Transverse colon (tissue), 4 donors: ENCODE data around the gene GABRB2. TPM values are rescaled to one million over a fixed set of nuclear protein-coding genes. Genes with fewer than 3 reads are reported as not detected.
"Not testable (repeated sequence)": the region's sequence is repeated elsewhere in the genome, so short reads cannot be mapped to it uniquely, and the experiment has no call there.

Experiments used
- DNase-seq: peaks from one replicate; pipeline ENCODE4 v3.0.0-alpha.2; 2019
- H3K27ac ChIP-seq, 4 donors: fragments of 200-600 bp; sonication (generic); 2 replicates each; pipeline ENCODE4 v1.5.1; 2016 to 2018; ENCODE audit warnings: inconsistent platforms in 4 of 4
- H3K27me3 ChIP-seq: fragments of 200-600 bp; sonication (generic); 2 replicates; pipeline ENCODE4 v1.5.1; 2017; ENCODE audit warnings: inconsistent platforms
- H3K36me3 ChIP-seq, 4 donors: fragments of 200-600 bp; sonication (generic); 2 replicates each; pipeline ENCODE4 v1.5.1; 2017 to 2019; ENCODE audit warnings: inconsistent platforms in 4 of 4
- H3K4me1 ChIP-seq, 4 donors: fragments of 200-600 bp; sonication (generic); 2 replicates each; pipeline ENCODE4 v1.5.1; 2017 to 2020; ENCODE audit warnings: inconsistent platforms in 4 of 4
- H3K4me3 ChIP-seq, 4 donors: fragments of 200-600 bp; sonication (generic); 1 replicate in 1 of 4; 2 replicates in 3 of 4; pipeline versions ENCODE4 v1.5.1 to v1.6.1; 2017 to 2019; ENCODE audit warnings: inconsistent platforms in 4 of 4
- H3K9me3 ChIP-seq, 2 donors: fragments of 200-600 bp; sonication (generic); 2 replicates each; pipeline ENCODE4 v1.5.1; 2017 to 2019; ENCODE audit warnings: inconsistent platforms in 2 of 2
- CTCF ChIP-seq, 5 experiments: fragments of 200-600 bp in 3 of 5; fragments of 450-650 bp in 2 of 5; sonication (generic) in 3 of 5; IDR thresholded peaks; 1 replicate in 2 of 5; 2 replicates in 3 of 5; pipeline ENCODE4 v1.5.1; 2016 to 2017; ENCODE audit warnings: antibody characterized with exemption in 5 of 5, inconsistent platforms in 3 of 5, mild to moderate bottlenecking in 2 of 5, moderate library complexity in 1 of 5
- EP300 ChIP-seq: sonication (generic); formaldehyde crosslinking; IDR thresholded peaks from one replicate; pipeline ENCODE4 v1.6.1; 2017; ENCODE audit warnings: antibody characterized with exemption, low read depth
- POLR2A ChIP-seq: fragments of 450-650 bp; IDR thresholded peaks from one replicate; pipeline ENCODE4 v1.6.1; 2016; ENCODE audit warnings: antibody characterized with exemption, mild to moderate bottlenecking, moderate library complexity
- POLR2AphosphoS5 ChIP-seq, 3 donors: sonication (generic); formaldehyde crosslinking; IDR thresholded peaks; one replicate each; pipeline ENCODE4 v1.6.1; 2016; ENCODE audit warnings: antibody characterized with exemption in 3 of 3
- WGBS, 2 donors: methylation state at CpG; one replicate each; pipeline ENCODE4 v1.1.5; 2018; ENCODE audit warnings: low coverage in 1 of 2; 5-methylcytosine and 5-hydroxymethylcytosine counted together
- in situ Hi-C, 4 donors: fragments of 200-750 bp; cut with MboI; loops; one replicate each; pipeline versions ENCODE4 v1.15.0 to v1.15.1; 2017; ENCODE audit warnings: low sequenced_read_pairs in 3 of 4, low pct_ligation_motif_present in 1 of 4, low pct_unique_long_range_greater_than_20kb in 1 of 4
- intact Hi-C: fragments of 100-400 bp; cut with DNase I; formaldehyde crosslinking; loops from one replicate; pipeline ENCODE4 v1.15.1; 2023; ENCODE audit warnings: low total_unique reads
- total RNA-seq, 4 donors: library from RNA; depleted of rRNA; stranded (reverse); fragments of >200 nt; gene quantifications; one replicate each; pipeline ENCODE4 v1.1.0, GENCODE V29; 2016

GABRB2 gene
- total RNA-seq, 4 donors from 2014 or later = 0.55 to 0.64 TPM; not detected in 2

- H3K36me3 ChIP-seq = no peaks in the 10 kb centered on the region
- WGBS, 2 donors = 92% methylated on average over 1 of the region's 1 CpG; no CpG with 5 or more reads in 1 of the 2 donors
- H3K27me3 ChIP-seq = no peaks in the 10 kb centered on the region
- intact Hi-C loops = no loop called here
- in situ Hi-C loops = no loop called here
- no peak for DNase-seq
- H3K4me3 ChIP-seq = no peak overlapping the region
- H3K9me3 ChIP-seq = no peaks in the 10 kb centered on the region
- H3K27ac ChIP-seq = no peak overlapping the region
- no peaks in the 10 kb centered on the region for H3K4me1 ChIP-seq
- TF ChIP-seq POLR2AphosphoS5 (IDR thresholded peaks at IDR 0.05) = no peak
- TF ChIP-seq CTCF (IDR thresholded peaks at IDR 0.05) = no peak
- no peak for TF ChIP-seq POLR2A
- no peak for TF ChIP-seq EP300
These were observed 32.6 kb downstream of the GABRB2 start for GRCh38 chr5:161513942-161514341.

GRCh38 chr5:161507591-161507990 lies 38.9 kb downstream of the GABRB2 start:
- H3K4me3 ChIP-seq = no peak overlapping the region
- WGBS, 2 donors = 49 to 67% methylated on average over 2 of the region's 2 CpGs
- no peak for DNase-seq
- intact Hi-C loops (no loop called here), in situ Hi-C loops (no loop called here)
- no peaks in the 10 kb centered on the region for H3K36me3 ChIP-seq
- no peaks in the 10 kb centered on the region for H3K9me3 ChIP-seq
- H3K27ac ChIP-seq = no peak overlapping the region
- no peaks in the 10 kb centered on the region for H3K4me1 ChIP-seq
- no peak for TF ChIP-seq POLR2A
- TF ChIP-seq EP300 = no peak
- TF ChIP-seq POLR2AphosphoS5 (IDR thresholded peaks at IDR 0.05) = no peak
- no peak for TF ChIP-seq CTCF (IDR thresholded peaks at IDR 0.05)
- H3K27me3 ChIP-seq = no peaks in the 10 kb centered on the region

GRCh38 chr5:161505160-161505559 lies 41.4 kb downstream of the GABRB2 start:
- intact Hi-C loops, H3K27me3 ChIP-seq, H3K4me3 ChIP-seq, DNase-seq, H3K9me3 ChIP-seq, in situ Hi-C loops, H3K4me1 ChIP-seq, H3K27ac ChIP-seq, H3K36me3 ChIP-seq: not testable (repeated sequence)
- 86 to 93% methylated on average over 7 to 10 of the region's 10 CpGs for WGBS, 2 donors

- Histone ChIP-seq H3K36me3 (no peaks in the 10 kb centered on the region), H3K27me3 (no peaks in the 10 kb centered on the region), H3K4me1 (no peaks in the 10 kb centered on the region), H3K9me3 (peaks cover 10 to 11% of the 10 kb centered on the region in 2 donors), H3K27ac (no peak overlapping the region), H3K4me3 (no peak overlapping the region)
- TF ChIP-seq POLR2AphosphoS5 (IDR thresholded peaks at IDR 0.05) (no peak), CTCF (IDR thresholded peaks at IDR 0.05) (no peak), POLR2A (no peak), EP300 (no peak)
- in situ Hi-C loops (no loop called here), intact Hi-C loops (no loop called here)
- no peak for DNase-seq
- WGBS, 2 donors = 33 to 38% methylated on average over 1 of the region's 1 CpG
These were observed 48.0 kb downstream of the GABRB2 start for GRCh38 chr5:161498531-161498930.

GRCh38 chr5:161483721-161484120 lies 62.8 kb downstream of the GABRB2 start:
- no peak for DNase-seq
- H3K4me3 ChIP-seq = no peak overlapping the region
- H3K4me1 ChIP-seq = no peaks in the 10 kb centered on the region
- no peak for TF ChIP-seq POLR2AphosphoS5 (IDR thresholded peaks at IDR 0.05)
- H3K27me3 ChIP-seq = no peaks in the 10 kb centered on the region
- no peak overlapping the region for H3K27ac ChIP-seq
- intact Hi-C loops (no loop called here), in situ Hi-C loops (no loop called here)
- H3K36me3 ChIP-seq = no peaks in the 10 kb centered on the region
- H3K9me3 ChIP-seq = no peaks in the 10 kb centered on the region
